Dermis microvascular lymphatic vessel endothelial cell (primary cell): ENCODE measurements around the gene STAT5B. TPM values are rescaled to one million over a fixed set of nuclear protein-coding genes. Genes with fewer than 3 reads are reported as not detected.

Experiments used
- total RNA-seq: library from RNA; depleted of rRNA; stranded (reverse); fragments of >200 nt; gene quantifications from 2 replicates; pipeline ENCODE4 v1.2.1, GENCODE V29; 2014

Gene STAT5B
- total RNA-seq, 1 donor from 2014 or later: 25.2 TPM

Other genes starting within 250 kb of the STAT5B start
- gene C17orf113, start 225.8 kb downstream of the STAT5B start, total RNA-seq: 0.13 and 0.25 TPM in 2 replicates
- under 0.01 TPM in 1 of 2 replicates, not detected in the other for gene ZNF385C, start 177.9 kb downstream of the STAT5B start, total RNA-seq
- 3.5 TPM in 2 replicates for gene DHX58, start 163.7 kb downstream of the STAT5B start, total RNA-seq
- 4.5 and 10.0 TPM in 2 replicates for gene KAT2A, start 155.0 kb downstream of the STAT5B start, total RNA-seq
- under 0.01 TPM in 1 of 2 replicates, not detected in the other for gene HSPB9, start 153.6 kb downstream of the STAT5B start, total RNA-seq
- gene RAB5C, start 121.4 kb downstream of the STAT5B start, total RNA-seq: 69.6 and 135 TPM in 2 replicates
- under 0.01 and 0.13 TPM in 2 replicates for gene KCNH4, start 95.2 kb downstream of the STAT5B start, total RNA-seq
- gene HCRT, start 90.9 kb downstream of the STAT5B start, total RNA-seq: not detected in 2 replicates
- gene GHDC, start 81.9 kb downstream of the STAT5B start, total RNA-seq: 12.1 and 27.6 TPM in 2 replicates
- gene STAT5A, start 12.1 kb upstream of the STAT5B start, total RNA-seq: 41.8 and 45.9 TPM in 2 replicates
- 68.8 and 99.2 TPM in 2 replicates for gene STAT3, start 112.1 kb upstream of the STAT5B start, total RNA-seq
- gene CAVIN1, start 146.9 kb upstream of the STAT5B start, total RNA-seq: 362 and 404 TPM in 2 replicates
- gene ATP6V0A1, start 182.5 kb upstream of the STAT5B start, total RNA-seq: 16.0 and 20.2 TPM in 2 replicates